ENCODE data around the gene UBTD1.

DNA sequence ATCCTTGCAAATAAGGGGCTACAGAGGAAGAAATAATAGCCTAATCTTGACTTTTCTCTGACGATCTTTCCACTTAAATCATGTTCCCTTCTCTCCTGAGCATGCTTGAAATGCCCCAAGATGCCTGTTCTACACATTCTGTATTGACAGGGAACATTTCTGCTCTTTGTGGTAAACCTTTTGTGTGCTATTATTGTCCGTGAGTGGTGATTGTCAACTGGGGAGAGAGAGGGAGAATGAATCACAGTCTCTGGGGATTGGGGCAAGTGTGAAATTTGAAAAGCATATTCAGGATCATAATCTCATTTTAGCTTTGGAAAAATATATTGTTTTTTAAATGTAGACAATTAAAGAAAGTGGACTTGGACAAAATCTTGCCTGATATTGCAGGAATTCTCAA lies 20.6 kb downstream of the UBTD1 start:
- TF ChIP-seq POLR2A (IDR thresholded peaks at IDR 0.05; ENCODE audit: low read depth, low read length) (no peak), TAF1 (IDR thresholded peaks at IDR 0.05; ENCODE audit: low read depth, low read length) (no peak)
